ENCODE measurements around the gene TTC9. TPM values are rescaled to one million over a fixed set of nuclear protein-coding genes. Genes with fewer than 3 reads are reported as not detected.

TTC9 gene
- total and polyA plus RNA-seq, 2 experiments from 2014 or later, result 10.3 to 34.2 TPM

GRCh38 chr14:70716483-70716882 lies 74.8 kb downstream of the TTC9 start:
- ATAC-seq (no peak), DNase-seq (ENCODE audit: low spot score) (no peak)
- Histone ChIP-seq H3K27me3 (ENCODE audit: insufficient read depth) (no peaks in the 10 kb centered on the region), H2AFZ (no peak overlapping the region), H3K4me2 (no peak overlapping the region), H3K4me1 (ENCODE audit: insufficient read depth) (peaks cover 13% of the 10 kb centered on the region), H4K20me1 (replicated peaks; ENCODE audit: insufficient read depth) (no peaks in the 10 kb centered on the region), H3K79me2 (replicated peaks; ENCODE audit: insufficient read depth) (no peaks in the 10 kb centered on the region), H3F3A (replicated peaks; ENCODE audit: low read depth) (no peaks in the 10 kb centered on the region), H3K4me3 (no peak overlapping the region), H3K27ac (ENCODE audit: low read depth) (no peak overlapping the region), H3K9me2 (ENCODE audit: insufficient read depth) (no peaks in the 10 kb centered on the region), H3K36me3 (ENCODE audit: insufficient read depth) (no peaks in the 10 kb centered on the region)
- Mint-ChIP-seq H3K4me3 (no peak overlapping the region), H3K9me3 (no peaks in the 10 kb centered on the region), H3K27me3 (ENCODE audit: insufficient read depth, low read depth, poor library complexity) (peaks cover 7% of the 10 kb centered on the region), H3K36me3 (ENCODE audit: low read depth) (no peaks in the 10 kb centered on the region), H3K27ac (no peak overlapping the region), H3K4me1 (peaks cover 25% of the 10 kb centered on the region)
- TF ChIP-seq, protein P1, sequence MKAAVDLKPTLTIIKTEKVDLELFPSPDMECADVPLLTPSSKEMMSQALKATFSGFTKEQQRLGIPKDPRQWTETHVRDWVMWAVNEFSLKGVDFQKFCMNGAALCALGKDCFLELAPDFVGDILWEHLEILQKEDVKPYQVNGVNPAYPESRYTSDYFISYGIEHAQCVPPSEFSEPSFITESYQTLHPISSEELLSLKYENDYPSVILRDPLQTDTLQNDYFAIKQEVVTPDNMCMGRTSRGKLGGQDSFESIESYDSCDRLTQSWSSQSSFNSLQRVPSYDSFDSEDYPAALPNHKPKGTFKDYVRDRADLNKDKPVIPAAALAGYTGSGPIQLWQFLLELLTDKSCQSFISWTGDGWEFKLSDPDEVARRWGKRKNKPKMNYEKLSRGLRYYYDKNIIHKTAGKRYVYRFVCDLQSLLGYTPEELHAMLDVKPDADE (IDR thresholded peaks at IDR 0.05), result no peak
- TF ChIP-seq REST (IDR thresholded peaks at IDR 0.05; ENCODE audit: unreplicated experiment) (no peak), POLR2AphosphoS5 (IDR thresholded peaks at IDR 0.05; ENCODE audit: low read depth) (no peak), CREB1 (CRISPR knock-in tag; IDR thresholded peaks at IDR 0.05; ENCODE audit: low read depth) (no peak)

- H3K36me3 ChIP-seq (ENCODE audit: insufficient read depth), result no peaks in the 10 kb centered on the region
- no peaks in the 10 kb centered on the region for H3F3A ChIP-seq (replicated peaks; ENCODE audit: low read depth)
- H3K27me3 ChIP-seq (ENCODE audit: insufficient read depth), result no peaks in the 10 kb centered on the region
- H3K4me3 Mint-ChIP-seq, result no peak overlapping the region
- no peak overlapping the region for H2AFZ ChIP-seq
- peaks cover 6% of the 10 kb centered on the region for H3K27me3 Mint-ChIP-seq (ENCODE audit: insufficient read depth, low read depth, poor library complexity)
- no peaks in the 10 kb centered on the region for H3K79me2 ChIP-seq (replicated peaks; ENCODE audit: insufficient read depth)
- no peaks in the 10 kb centered on the region for H4K20me1 ChIP-seq (replicated peaks; ENCODE audit: insufficient read depth)
- TF ChIP-seq EZH2 (IDR thresholded peaks at IDR 0.05; ENCODE audit: low read depth, unreplicated experiment), result no peak
- no peak overlapping the region for H3K27ac Mint-ChIP-seq
- H3K4me3 ChIP-seq, result no peak overlapping the region
- H3K27ac ChIP-seq (ENCODE audit: low read depth), result no peak overlapping the region
- H3K9me2 ChIP-seq (ENCODE audit: insufficient read depth), result no peaks in the 10 kb centered on the region
- DNase-seq (ENCODE audit: low spot score), result no peak
- no peaks in the 10 kb centered on the region for H3K36me3 Mint-ChIP-seq (ENCODE audit: low read depth)
- peaks cover 25% of the 10 kb centered on the region for H3K4me1 Mint-ChIP-seq
- ATAC-seq, result no peak
- peaks cover 13% of the 10 kb centered on the region for H3K4me1 ChIP-seq (ENCODE audit: insufficient read depth)
- no peak overlapping the region for H3K4me2 ChIP-seq
- H3K9me3 Mint-ChIP-seq, result no peaks in the 10 kb centered on the region
These were observed 75.2 kb downstream of the TTC9 start for GRCh38 chr14:70716958-70717357.
